ENCODE results near the gene FHIT.

GRCh38 chr3:59884409-59884808 is 1366.8 kb downstream of the FHIT start:
- no peak for TF ChIP-seq EZH2 (IDR thresholded peaks at IDR 0.05; ENCODE audit: low read length, unreplicated experiment)
- no peak for TF ChIP-seq CTCF (conservative IDR thresholded peaks at IDR 0.05; ENCODE audit: low read depth, low read length)
- TF ChIP-seq EZH2phosphoT487 (IDR thresholded peaks at IDR 0.05; ENCODE audit: borderline replicate concordance, low read length) = no peak

Data from PC-3 (cell line).